Endothelial cell of umbilical vein (primary cell): Measurements from ENCODE around the gene ZNF669.

Experiments used
- EZH2 ChIP-seq: IDR thresholded peaks from 2 replicates; pipeline ENCODE4 v1.6.1; 2012; ENCODE audit warnings: borderline replicate concordance, low read depth, mild to moderate bottlenecking, moderate library complexity, low read length, inconsistent platforms; ENCODE audit not compliant: severe bottlenecking
- GATA2 ChIP-seq: IDR thresholded peaks from 2 replicates; pipeline ENCODE4 v1.7.0; 2011; ENCODE audit warnings: low read depth, mild to moderate bottlenecking, moderate library complexity, mixed read lengths, low read length; ENCODE audit not compliant: insufficient read length, insufficient read depth
- POLR2A ChIP-seq: IDR thresholded peaks from 2 replicates; pipeline ENCODE4 v1.6.1; 2012; ENCODE audit warnings: low read depth, mild to moderate bottlenecking, control low read depth, low read length
- TF ChIP-seq, protein P1 (sequence below), 2 donors: IDR thresholded peaks; 1 replicate in 1 of 2; 2 replicates in 1 of 2; pipeline ENCODE4 v1.5.1; 2011; ENCODE audit warnings: low read length in 2 of 2, mild to moderate bottlenecking in 2 of 2, moderate library complexity in 2 of 2, control low read depth in 1 of 2, inconsistent platforms in 1 of 2, low read depth in 1 of 2; ENCODE audit not compliant: insufficient read depth in 1 of 2; ENCODE audit errors: extremely low read depth in 1 of 2
- TF ChIP-seq, protein P2 (sequence below): IDR thresholded peaks from 2 replicates; pipeline ENCODE4 v1.6.1; 2011; ENCODE audit not compliant: insufficient read depth, insufficient read length

DNA sequence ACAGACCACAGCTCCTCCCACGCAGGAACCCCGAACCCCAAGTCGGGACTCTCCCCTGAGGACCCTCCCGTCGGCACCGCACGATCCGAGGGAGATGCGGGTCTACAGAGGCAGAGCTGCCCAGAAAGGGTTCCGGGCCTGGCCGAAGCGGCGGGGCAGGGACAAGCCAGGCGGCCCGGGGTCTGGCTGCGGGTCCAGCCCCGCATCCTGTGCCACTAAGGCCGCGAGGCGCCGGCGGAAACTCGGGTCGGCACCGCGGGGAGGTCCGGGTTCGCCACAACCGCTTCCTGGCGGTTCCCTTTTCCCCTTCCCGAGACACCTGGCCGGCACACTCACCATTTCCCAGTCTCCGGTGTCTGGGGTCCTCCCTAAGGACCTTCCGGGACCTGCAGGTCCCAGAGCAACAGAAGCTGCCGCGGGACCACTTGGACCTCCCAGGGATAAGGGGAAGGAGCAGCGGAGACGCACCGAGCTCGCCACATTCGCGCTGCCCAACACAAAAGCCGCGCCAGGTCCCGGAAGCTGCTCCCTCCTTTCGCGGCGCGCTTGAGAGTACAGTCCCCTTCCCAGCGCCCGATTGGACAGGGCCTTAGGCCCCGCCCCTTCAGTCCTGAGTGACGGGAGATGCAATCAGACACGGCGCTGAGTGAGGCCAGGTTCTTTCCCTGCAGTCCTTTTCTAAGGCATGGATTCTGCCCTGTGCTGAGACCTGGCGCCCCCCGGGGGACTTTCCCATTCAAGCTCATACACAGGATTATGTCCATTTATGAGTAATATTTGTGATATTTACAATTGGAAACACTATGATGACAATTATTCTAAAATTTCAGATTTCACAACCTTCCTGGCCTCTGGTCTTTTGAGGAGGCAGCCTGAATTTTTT lies 25.7 kb downstream of the ZNF669 start, which contains the start of gene ZNF670:
- TF ChIP-seq POLR2A (peak; percentile 79), GATA2 (peak; percentile 73), EZH2 (no peak)
- TF ChIP-seq, protein P1, sequence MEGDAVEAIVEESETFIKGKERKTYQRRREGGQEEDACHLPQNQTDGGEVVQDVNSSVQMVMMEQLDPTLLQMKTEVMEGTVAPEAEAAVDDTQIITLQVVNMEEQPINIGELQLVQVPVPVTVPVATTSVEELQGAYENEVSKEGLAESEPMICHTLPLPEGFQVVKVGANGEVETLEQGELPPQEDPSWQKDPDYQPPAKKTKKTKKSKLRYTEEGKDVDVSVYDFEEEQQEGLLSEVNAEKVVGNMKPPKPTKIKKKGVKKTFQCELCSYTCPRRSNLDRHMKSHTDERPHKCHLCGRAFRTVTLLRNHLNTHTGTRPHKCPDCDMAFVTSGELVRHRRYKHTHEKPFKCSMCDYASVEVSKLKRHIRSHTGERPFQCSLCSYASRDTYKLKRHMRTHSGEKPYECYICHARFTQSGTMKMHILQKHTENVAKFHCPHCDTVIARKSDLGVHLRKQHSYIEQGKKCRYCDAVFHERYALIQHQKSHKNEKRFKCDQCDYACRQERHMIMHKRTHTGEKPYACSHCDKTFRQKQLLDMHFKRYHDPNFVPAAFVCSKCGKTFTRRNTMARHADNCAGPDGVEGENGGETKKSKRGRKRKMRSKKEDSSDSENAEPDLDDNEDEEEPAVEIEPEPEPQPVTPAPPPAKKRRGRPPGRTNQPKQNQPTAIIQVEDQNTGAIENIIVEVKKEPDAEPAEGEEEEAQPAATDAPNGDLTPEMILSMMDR (IDR thresholded peaks at IDR 0.05; ENCODE audit: extremely low read depth in 1 of 2, insufficient read depth in 1 of 2, low read depth in 1 of 2, low read length in 2 of 2) = peak in 1 of 2 donors; percentile 7
- TF ChIP-seq, protein P2, sequence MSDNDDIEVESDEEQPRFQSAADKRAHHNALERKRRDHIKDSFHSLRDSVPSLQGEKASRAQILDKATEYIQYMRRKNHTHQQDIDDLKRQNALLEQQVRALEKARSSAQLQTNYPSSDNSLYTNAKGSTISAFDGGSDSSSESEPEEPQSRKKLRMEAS = no peak
